MM.1S (cell line): ENCODE measurements around the gene PRPS1.

Experiments used
- DNase-seq: peaks from one replicate; pipeline ENCODE4 v3.0.0-alpha.2; 2015
- H2AFZ ChIP-seq: fragments of 300-600 bp; sonication (generic); 2 replicates; pipeline ENCODE4 v1.6.0; 2016; ENCODE audit warnings: antibody characterized with exemption, low read length
- H3F3A ChIP-seq: fragments of 300-600 bp; sonication (generic); 2 replicates; pipeline ENCODE4 v1.6.1; 2016; ENCODE audit warnings: mild to moderate bottlenecking, antibody characterized with exemption, low read length, moderate library complexity, mixed read lengths; ENCODE audit not compliant: insufficient read depth
- H3K27ac ChIP-seq: fragments of 300-600 bp; sonication (generic); 2 replicates; pipeline ENCODE4 v1.5.1; 2016; ENCODE audit warnings: mild to moderate bottlenecking, low read length
- H3K27me3 ChIP-seq: fragments of 300-600 bp; sonication (generic); replicated peaks from 2 replicates; pipeline ENCODE4 v1.6.0; 2016; ENCODE audit warnings: low read length; ENCODE audit not compliant: insufficient read depth
- H3K36me3 ChIP-seq: fragments of 300-600 bp; sonication (generic); replicated peaks from 2 replicates; pipeline ENCODE4 v1.6.1; 2016; ENCODE audit warnings: mild to moderate bottlenecking, low read length, mixed read lengths; ENCODE audit not compliant: insufficient read depth
- H3K4me1 ChIP-seq: fragments of 300-600 bp; sonication (generic); 2 replicates; pipeline ENCODE4 v1.6.1; 2016; ENCODE audit warnings: low read length, mixed read lengths
- H3K4me2 ChIP-seq: fragments of 300-600 bp; sonication (generic); 2 replicates; pipeline ENCODE4 v1.6.0; 2016; ENCODE audit warnings: low read depth, low read length
- H3K4me3 ChIP-seq: fragments of 300-600 bp; sonication (generic); 2 replicates; pipeline ENCODE4 v1.5.1; 2016; ENCODE audit warnings: low read length, mixed read lengths
- H3K79me2 ChIP-seq: fragments of 300-600 bp; sonication (generic); 2 replicates; pipeline ENCODE4 v1.6.1; 2016; ENCODE audit warnings: mixed run types, low read length, mixed read lengths
- H3K9ac ChIP-seq: fragments of 300-600 bp; sonication (generic); 2 replicates; pipeline ENCODE4 v1.6.1; 2016; ENCODE audit warnings: low read length, mixed read lengths
- H3K9me2 ChIP-seq: fragments of 300-600 bp; sonication (generic); replicated peaks from 2 replicates; pipeline ENCODE4 v1.6.1; 2016; ENCODE audit warnings: mild to moderate bottlenecking, low read length, mixed read lengths; ENCODE audit not compliant: insufficient read depth
- H3K9me3 ChIP-seq: fragments of 300-600 bp; sonication (generic); replicated peaks from 2 replicates; pipeline ENCODE4 v1.6.1; 2016; ENCODE audit warnings: mild to moderate bottlenecking, low read length, mixed read lengths; ENCODE audit not compliant: insufficient read depth
- H4K20me1 ChIP-seq: fragments of 300-600 bp; sonication (generic); 2 replicates; pipeline ENCODE4 v1.6.1; 2016; ENCODE audit warnings: mild to moderate bottlenecking, low read length, moderate library complexity, mixed read lengths; ENCODE audit not compliant: insufficient read depth
- CTCF ChIP-seq: fragments of 300-600 bp; sonication (generic); IDR thresholded peaks from 2 replicates; pipeline ENCODE4 v1.5.1; 2016; ENCODE audit warnings: antibody characterized with exemption, low read length, mixed read lengths
- EZH2 ChIP-seq: fragments of 300-600 bp; sonication (generic); optimal IDR thresholded peaks from 2 replicates; pipeline ENCODE3; 2017; ENCODE audit warnings: low read depth, mild to moderate bottlenecking, antibody characterized with exemption, low read length, mixed read lengths
- EZH2phosphoT487 ChIP-seq: fragments of 300-600 bp; sonication (generic); IDR thresholded peaks from 2 replicates; pipeline ENCODE4 v1.6.1; 2018; ENCODE audit warnings: antibody characterized with exemption, low read length

PRPS1 gene

GRCh38 chrX:107673933-107674479 is 45.7 kb downstream of the PRPS1 start:
- Histone ChIP-seq H2AFZ (no peak overlapping the region), H3K4me3 (0 out of 2 replicates have a peak overlapping the region, but pooled peaks have one; percentile 26), H3K9me2 (no peaks in the 10 kb centered on the region), H3K9me3 (no peaks in the 10 kb centered on the region), H3K27ac (peak overlapping the region; percentile 98), H3K9ac (peak overlapping the region; percentile 100), H3K79me2 (peaks cover 17% of the 10 kb centered on the region; the same call in 1 of the 2 replicates), H4K20me1 (no peaks in the 10 kb centered on the region), H3F3A (peaks cover 33% of the 10 kb centered on the region), H3K27me3 (no peaks in the 10 kb centered on the region), H3K36me3 (no peaks in the 10 kb centered on the region), H3K4me2 (peak overlapping the region; percentile 80), H3K4me1 (peaks cover 35% of the 10 kb centered on the region)
- DNase-seq: peak; percentile 88
- no peak for TF ChIP-seq EZH2
- TF ChIP-seq EZH2phosphoT487: no peak
- TF ChIP-seq CTCF: no peak

- peak overlapping the region; percentile 80 for H3K4me2 ChIP-seq
- DNase-seq: peak; percentile 27
- H3K27me3 ChIP-seq: no peaks in the 10 kb centered on the region
- H3K36me3 ChIP-seq: no peaks in the 10 kb centered on the region
- no peaks in the 10 kb centered on the region for H3K9me3 ChIP-seq
- H3K9ac ChIP-seq: peak overlapping the region; percentile 100
- TF ChIP-seq EZH2phosphoT487 (no peak), EZH2 (no peak), CTCF (no peak)
- H4K20me1 ChIP-seq: no peaks in the 10 kb centered on the region
- H3K4me3 ChIP-seq: peak overlapping the region; percentile 26; the same call in 1 of the 2 replicates
- peaks cover 33% of the 10 kb centered on the region for H3F3A ChIP-seq
- H3K79me2 ChIP-seq: peaks cover 17% of the 10 kb centered on the region; the same call in 1 of the 2 replicates
- peak overlapping the region; percentile 98 for H3K27ac ChIP-seq
- peaks cover 39% of the 10 kb centered on the region for H3K4me1 ChIP-seq
- H3K9me2 ChIP-seq: no peaks in the 10 kb centered on the region
- no peak overlapping the region for H2AFZ ChIP-seq
These were observed 46.4 kb downstream of the PRPS1 start for GRCh38 chrX:107674480-107675364.

GRCh38 chrX:107675365-107675654 is 47.0 kb downstream of the PRPS1 start:
- H3K9me2 ChIP-seq: no peaks in the 10 kb centered on the region
- no peaks in the 10 kb centered on the region for H4K20me1 ChIP-seq
- no peaks in the 10 kb centered on the region for H3K9me3 ChIP-seq
- TF ChIP-seq EZH2 (no peak), CTCF (no peak), EZH2phosphoT487 (no peak)
- no peaks in the 10 kb centered on the region for H3K36me3 ChIP-seq
- peak overlapping the region; percentile 79 for H3K4me3 ChIP-seq
- H3K79me2 ChIP-seq: peaks cover 17% of the 10 kb centered on the region; the same call in 1 of the 2 replicates
- no peak for DNase-seq
- peak overlapping the region; percentile 100 for H3K9ac ChIP-seq
- no peak overlapping the region for H2AFZ ChIP-seq
- peak overlapping the region; percentile 80; the same call in 1 of the 2 replicates for H3K4me2 ChIP-seq
- peak overlapping the region; percentile 98 for H3K27ac ChIP-seq
- peaks cover 35% of the 10 kb centered on the region for H3K4me1 ChIP-seq
- H3K27me3 ChIP-seq: no peaks in the 10 kb centered on the region
- peaks cover 33% of the 10 kb centered on the region for H3F3A ChIP-seq
